GM21381 (cell line): ENCODE results near the gene FAM20C.
"Not testable (repeated sequence)": the region's sequence is repeated elsewhere in the genome, so short reads cannot be mapped to it uniquely, and the experiment has no call there.

Experiments
- ATAC-seq: cut with Tn5 transposase; IDR thresholded peaks from one replicate; pipeline ENCODE4 v1.9.1; 2021; ENCODE audit warnings: mild to moderate bottlenecking, moderate library complexity; ENCODE audit not compliant: unreplicated experiment

Gene FAM20C

DNA sequence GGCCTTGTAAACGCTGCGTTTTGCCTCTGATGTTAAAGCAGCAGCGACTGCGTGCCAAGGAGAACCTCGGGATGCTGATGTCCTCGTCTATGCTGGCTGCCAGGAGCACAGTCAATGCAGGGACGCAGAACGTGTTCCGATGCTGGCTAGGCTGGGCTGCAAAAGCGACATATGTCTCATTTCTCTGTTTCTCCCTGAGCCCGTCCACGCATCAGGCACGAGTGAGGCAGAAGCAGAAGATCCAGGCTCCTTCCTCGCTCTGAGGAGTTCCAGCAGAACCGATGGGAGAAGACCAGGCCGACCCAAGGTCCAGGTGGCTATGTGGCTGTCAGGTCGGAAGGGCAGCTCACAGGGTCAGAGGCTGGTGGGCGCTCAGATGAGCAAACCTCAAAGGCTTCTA, 93.9 kb downstream of the FAM20C start:
- ATAC-seq, result no peak

DNA sequence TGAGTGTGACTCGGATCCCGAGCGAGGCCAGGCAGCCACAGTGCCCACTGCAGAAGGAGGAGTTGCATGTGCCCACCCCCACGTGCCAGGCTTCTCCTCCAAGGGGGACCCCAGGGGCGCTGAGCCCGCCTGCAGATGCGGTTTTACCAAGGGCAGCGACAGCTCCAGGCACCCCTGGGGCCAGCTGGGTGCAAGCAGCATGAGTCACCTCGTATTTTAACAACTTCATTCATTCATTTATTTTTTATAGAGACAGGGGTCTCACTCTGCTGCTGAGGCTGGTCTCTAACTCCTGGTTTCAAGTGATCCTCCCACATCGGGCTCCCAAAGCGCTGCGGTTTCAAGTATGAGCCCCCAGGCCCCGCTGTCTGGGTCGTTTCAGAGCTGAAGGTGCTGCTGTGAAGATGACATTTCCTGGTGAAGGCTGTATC, 96.3 kb downstream of the FAM20C start:
- no peak for ATAC-seq

GRCh38 chr7:289209-289755, 96.9 kb downstream of the FAM20C start:
- no peak for ATAC-seq

DNA sequence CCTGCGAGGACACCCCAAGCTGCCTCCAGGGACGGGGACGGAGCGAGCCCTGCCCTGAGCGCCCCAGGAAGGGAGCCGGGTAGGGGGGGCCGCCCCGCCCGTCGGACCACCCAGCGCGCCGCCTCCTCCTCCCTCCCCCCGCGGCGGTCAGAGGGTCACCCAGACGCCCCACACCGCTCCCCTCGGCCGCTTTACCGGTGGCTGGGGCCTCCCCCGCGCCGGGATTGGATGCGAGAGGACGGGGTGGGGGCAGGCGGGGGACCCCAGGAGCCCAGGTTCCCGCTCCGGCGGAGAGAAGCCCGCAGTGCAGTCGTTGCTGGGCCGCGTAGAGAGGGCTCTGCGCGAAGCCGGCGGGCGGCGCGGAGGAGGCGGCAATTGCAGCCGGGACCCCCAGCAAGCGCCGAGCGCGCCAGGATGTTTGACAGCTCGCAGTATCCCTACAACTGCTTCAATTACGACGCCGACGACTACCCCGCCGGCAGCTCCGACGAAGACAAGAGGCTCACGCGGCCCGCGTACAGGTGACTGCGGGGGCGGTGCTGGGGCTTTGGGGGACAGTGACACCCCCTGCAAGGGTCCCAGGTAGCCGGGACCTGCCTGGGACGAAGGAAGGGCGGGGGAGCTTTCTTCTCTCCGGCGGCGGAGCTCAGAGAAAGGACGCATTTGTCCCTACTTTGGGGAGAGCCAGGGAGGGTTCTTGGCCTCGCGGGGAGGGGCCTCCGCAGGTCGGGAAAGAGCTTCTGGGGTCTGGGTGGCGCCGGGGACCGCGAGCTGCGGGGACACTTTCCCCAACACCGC, 97.6 kb downstream of the FAM20C start, which contains the start of gene FOXL3:
FOXL3 (plus strand) TSS at position 415 of the 798 bp plus-strand sequence; CDS start at position 415, 0 bp downstream.
- ATAC-seq, result no peak

DNA sequence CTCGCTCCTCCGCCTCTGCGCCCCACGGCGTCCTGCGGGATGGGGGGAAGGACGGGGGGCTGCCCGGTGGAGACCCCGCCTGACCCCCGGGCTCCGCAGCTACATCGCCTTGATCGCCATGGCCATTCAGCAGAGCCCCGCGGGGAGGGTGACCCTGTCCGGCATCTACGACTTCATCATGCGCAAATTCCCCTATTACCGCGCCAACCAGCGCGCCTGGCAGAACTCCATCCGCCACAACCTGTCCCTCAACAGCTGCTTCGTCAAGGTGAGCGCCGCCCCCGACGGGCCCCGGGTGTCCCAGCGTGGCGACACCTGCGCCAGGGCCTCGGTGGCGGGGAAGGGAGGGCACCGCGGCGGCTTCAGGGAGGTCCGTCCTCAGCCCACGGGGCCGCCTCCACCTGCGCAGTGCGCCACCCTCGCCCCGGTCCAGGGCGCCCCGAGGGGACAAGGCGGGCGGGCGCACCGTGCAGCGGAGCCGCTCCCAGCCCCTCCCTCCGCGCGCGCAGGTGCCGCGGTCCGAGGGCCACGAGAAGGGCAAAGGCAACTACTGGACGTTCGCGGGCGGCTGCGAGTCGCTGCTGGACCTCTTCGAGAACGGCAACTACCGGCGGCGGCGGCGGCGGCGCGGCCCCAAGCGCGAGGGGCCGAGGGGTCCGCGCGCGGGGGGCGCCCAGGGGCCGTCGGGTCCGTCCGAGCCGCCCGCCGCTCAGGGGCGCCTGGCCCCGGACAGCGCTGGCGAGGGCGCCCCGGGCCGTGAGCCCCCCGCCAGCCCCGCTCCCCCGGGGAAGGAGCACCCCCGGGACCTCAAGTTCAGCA, 98.4 kb downstream of the FAM20C start:
- ATAC-seq, result no peak

- ATAC-seq, result no peak
These were observed 99.2 kb downstream of the FAM20C start for GRCh38 chr7:291373-292092.

DNA sequence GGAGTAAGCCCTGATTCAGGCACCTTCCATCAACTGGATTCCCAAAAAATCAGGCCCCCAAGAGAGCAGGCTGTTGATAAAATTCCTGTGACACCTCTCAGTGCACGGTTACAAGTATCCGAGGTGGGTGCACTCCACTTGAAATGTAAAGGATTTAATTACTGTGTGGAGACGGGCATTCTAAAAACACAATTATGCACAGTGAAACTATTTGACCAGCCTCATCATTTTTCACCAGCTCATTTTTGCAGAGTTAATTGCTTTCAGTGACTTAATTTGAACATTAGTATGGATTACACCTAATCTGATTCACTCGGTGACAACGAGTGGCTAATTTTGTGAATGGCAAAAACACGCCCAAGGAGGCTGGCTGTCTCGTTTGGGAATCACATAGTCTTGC, 99.9 kb downstream of the FAM20C start:
- no peak for ATAC-seq

DNA sequence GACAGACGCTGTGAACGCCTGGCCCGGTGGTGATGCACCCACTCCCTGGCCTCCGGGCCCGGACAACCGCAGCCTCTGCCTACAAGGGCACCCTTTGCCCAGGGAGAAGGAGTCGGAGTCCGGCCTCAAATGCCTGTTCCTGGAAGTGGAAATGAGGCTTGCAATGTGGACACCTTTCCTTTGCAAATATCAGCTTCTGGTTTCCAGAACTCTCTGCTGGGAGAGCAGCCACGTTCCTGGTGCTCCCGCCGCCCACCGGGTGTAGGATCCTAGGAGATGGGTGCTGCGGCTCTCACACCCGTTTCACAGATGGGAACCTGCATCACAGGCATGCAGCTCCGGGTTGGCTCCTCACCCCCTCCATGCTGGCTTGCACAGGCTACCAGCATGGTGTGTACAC, 100.5 kb downstream of the FAM20C start:
- ATAC-seq, result no peak

- no peak for ATAC-seq
These were observed 101.5 kb downstream of the FAM20C start for GRCh38 chr7:293681-294439.

- ATAC-seq, result no peak
These were observed 102.2 kb downstream of the FAM20C start for GRCh38 chr7:294440-295154.

- ATAC-seq, result no peak
These were observed 103.1 kb downstream of the FAM20C start for GRCh38 chr7:295155-296154.

DNA sequence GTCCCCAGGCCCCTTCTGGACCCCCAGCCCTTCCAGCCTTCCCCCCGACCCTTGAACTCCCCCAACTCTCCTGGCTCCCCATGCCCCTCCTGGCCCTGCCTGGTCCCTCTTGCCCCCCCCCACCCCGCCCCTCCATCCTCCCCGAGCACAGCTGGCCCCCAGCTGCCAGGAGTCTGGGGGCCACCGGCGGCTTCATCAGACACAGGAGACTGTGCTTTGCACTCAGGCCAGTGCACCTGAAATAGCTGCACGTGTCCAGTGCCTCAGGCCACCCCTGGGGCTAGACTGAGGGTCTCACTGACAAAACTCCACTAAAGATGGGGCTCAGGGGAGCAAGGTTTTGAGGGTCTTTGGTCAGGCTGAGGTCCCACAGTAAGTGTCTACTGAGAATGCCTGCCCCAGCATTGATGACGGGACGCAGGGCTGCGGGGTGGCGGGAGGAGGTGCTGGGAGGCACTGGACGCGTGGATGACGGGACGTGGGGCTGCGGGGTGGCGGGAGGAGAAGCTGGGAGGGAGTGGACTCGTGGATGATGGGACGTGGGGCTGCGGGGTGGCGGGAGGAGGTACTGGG, 104.1 kb downstream of the FAM20C start:
- ATAC-seq, result no peak

DNA sequence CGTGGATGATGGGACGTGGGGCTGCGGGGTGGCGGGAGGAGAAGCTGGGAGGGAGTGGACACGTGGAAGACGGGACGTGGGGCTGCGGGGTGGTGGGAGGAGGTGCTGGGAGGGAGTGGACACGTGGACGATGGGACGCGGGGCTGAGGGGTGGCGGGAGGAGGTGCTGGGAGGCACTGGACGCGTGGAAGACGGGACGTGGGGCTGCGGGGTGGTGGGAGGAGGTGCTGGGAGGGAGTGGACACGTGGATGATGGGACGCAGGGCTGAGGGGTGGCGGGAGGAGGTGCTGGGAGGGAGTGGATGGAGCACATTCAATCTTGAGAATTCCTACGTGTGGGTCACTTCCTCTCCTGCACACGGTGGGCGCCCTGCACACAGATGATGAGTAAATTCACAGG, 104.8 kb downstream of the FAM20C start:
- not testable (repeated sequence) for ATAC-seq

DNA sequence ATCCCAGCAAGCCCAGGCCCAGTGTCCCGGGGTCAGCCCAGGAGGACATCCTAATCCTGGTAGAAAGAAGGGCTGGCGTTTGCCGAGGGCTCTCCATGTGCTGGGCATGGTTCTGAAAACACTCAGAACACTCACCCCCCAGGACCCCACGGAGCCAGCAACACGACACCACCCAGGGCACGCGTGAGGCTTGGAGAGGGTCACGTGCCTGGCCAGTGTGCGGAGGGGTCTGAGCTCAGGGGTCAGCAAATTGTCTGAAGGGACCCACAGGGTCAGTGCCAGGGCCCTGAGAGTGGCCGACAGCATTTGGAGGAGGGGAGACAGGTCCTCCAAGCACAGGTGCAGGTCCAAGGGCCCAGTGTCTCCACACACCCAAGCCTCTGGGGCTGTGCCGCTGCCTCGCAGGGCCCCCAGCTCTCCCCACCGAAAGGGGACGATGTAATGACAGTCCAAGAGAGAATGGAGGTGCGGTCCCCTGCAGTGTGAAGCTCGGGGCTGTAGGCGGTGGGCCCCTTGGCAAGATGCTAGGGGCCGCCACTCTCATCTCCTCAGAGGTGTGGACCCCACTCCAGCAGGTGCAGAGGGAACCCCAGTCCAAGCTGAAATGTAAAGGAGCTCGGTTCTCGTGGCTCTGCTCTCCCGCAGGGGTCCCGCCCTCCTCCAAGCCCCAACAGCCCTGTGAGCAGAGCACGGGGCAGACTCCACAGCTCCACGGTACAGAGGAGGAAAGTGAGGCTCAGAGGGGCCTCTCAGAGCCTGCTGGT, 105.4 kb downstream of the FAM20C start:
- no peak for ATAC-seq

- no peak for ATAC-seq
These were observed 106.0 kb downstream of the FAM20C start for GRCh38 chr7:298375-298702.

DNA sequence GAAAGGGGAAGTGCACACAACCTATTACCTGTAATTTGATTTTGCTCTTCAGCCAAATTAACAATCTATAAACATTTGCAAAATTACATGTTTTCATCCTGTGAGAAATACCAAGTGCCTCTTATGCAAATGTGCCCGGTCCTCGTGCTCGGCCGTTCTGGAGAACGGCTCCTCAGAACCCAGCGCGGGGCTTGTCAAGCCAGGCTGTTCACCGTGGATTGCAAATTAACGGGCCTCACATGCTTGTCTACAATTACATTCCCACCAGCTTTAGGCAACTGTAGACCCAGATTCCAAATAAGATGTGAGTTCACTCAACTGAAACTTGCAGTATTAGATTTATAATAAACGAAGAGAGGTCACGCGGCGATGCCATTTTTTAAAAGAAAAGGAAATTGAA, 106.4 kb downstream of the FAM20C start:
- no peak for ATAC-seq

DNA sequence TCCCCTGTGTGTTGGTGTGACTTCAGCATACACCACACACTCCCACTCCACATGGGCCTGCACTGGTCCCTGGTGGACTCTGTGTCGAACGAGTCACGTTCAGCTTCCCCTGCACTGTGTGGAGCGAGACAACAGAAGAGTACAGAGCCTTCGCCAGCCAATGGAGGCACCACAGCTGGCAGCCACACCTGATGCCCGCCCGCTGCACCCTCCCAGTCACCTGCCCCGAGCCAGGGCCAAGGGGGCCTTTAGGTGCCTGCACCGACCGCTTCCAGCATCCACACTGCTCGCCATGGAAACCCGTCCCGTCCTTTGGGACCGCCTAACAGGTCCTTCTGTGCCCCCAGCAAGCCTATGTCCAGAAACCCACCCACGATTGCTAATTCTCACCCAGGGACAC, 106.8 kb downstream of the FAM20C start:
- no peak for ATAC-seq

DNA sequence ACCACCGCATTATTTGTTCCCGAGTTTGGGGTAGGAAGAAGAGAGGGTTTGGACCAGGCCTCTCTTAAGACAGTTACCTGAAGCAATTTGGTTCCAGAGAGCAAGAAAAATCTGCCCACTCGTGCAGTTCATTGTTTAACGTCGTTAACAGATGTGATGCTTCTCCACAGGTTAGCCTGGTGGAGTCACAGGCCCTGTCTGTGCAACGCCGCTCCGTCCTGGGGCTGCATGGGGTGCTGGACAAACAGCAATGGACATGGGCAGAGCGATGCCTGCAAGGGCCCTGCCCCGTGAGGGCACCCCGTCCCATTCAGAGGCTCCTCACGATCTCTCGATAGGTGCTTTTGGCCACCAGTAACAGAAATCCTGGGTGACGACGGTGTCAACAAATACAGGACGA, 107.3 kb downstream of the FAM20C start:
- no peak for ATAC-seq
